HuH-7 (cell line): ENCODE data around the gene ADARB2.
"Not testable (repeated sequence)": the region's sequence is repeated elsewhere in the genome, so short reads cannot be mapped to it uniquely, and the experiment has no call there.

ENCODE experiments used
- DNase-seq: peaks from one replicate; pipeline ENCODE4 v3.0.0; 2011; ENCODE audit warnings: low spot score

Gene ADARB2

GRCh38 chr10:1227510-1228402 is 509.6 kb downstream of the ADARB2 start:
- no peak for DNase-seq

- DNase-seq = not testable (repeated sequence)
These were observed 510.4 kb downstream of the ADARB2 start for GRCh38 chr10:1226907-1227306.

GRCh38 chr10:1219874-1220273 is 517.5 kb downstream of the ADARB2 start:
- not testable (repeated sequence) for DNase-seq

- no peak for DNase-seq
These were observed 519.7 kb downstream of the ADARB2 start for GRCh38 chr10:1217661-1218060.

- no peak for DNase-seq
These were observed 520.1 kb downstream of the ADARB2 start for GRCh38 chr10:1217237-1217587.

GRCh38 chr10:1216574-1217236 is 520.6 kb downstream of the ADARB2 start:
- no peak for DNase-seq

GRCh38 chr10:1215862-1216573 is 521.3 kb downstream of the ADARB2 start:
- no peak for DNase-seq

- no peak for DNase-seq
These were observed 522.3 kb downstream of the ADARB2 start for GRCh38 chr10:1214882-1215540.

- no peak for DNase-seq
These were observed 523.2 kb downstream of the ADARB2 start for GRCh38 chr10:1214071-1214675.

- no peak for DNase-seq
These were observed 523.9 kb downstream of the ADARB2 start for GRCh38 chr10:1213252-1214070.

GRCh38 chr10:1212571-1213141 is 524.7 kb downstream of the ADARB2 start:
- DNase-seq = no peak

- no peak for DNase-seq
These were observed 525.3 kb downstream of the ADARB2 start for GRCh38 chr10:1211844-1212570.

- DNase-seq = no peak
These were observed 526.7 kb downstream of the ADARB2 start for GRCh38 chr10:1210667-1211066.

GRCh38 chr10:1209355-1209979 is 527.9 kb downstream of the ADARB2 start:
- no peak for DNase-seq

- no peak for DNase-seq
These were observed 528.7 kb downstream of the ADARB2 start for GRCh38 chr10:1208366-1209311.

- no peak for DNase-seq
These were observed 530.7 kb downstream of the ADARB2 start for GRCh38 chr10:1206601-1207000.

- no peak for DNase-seq
These were observed 531.2 kb downstream of the ADARB2 start for GRCh38 chr10:1206101-1206500.

- no peak for DNase-seq
These were observed 531.8 kb downstream of the ADARB2 start for GRCh38 chr10:1205450-1206030.
